HG02885 (cell line): Measurements from ENCODE around the gene CPNE9.

Source experiments
- ATAC-seq: cut with Tn5 transposase; IDR thresholded peaks from one replicate; pipeline ENCODE4 v1.9.1; 2021; ENCODE audit warnings: mild to moderate bottlenecking; ENCODE audit not compliant: unreplicated experiment, poor library complexity

CPNE9 gene

GRCh38 chr3:9703736-9704346 lies at the start of gene CPNE9:
Gene CPNE9 (plus strand): TSS chr3:9703833. CDS start chr3:9703997, 164 bp downstream.
- ATAC-seq = no peak

GRCh38 chr3:9659849-9660248 lies 43.8 kb upstream of the CPNE9 start:
- no peak for ATAC-seq

- ATAC-seq = no peak
Observed at GRCh38 chr3:9660972-9661371, 42.7 kb upstream of the CPNE9 start.

GRCh38 chr3:9664119-9664751 lies 39.4 kb upstream of the CPNE9 start:
- no peak for ATAC-seq

GRCh38 chr3:9666704-9667445 lies 36.8 kb upstream of the CPNE9 start:
- ATAC-seq = no peak

DNA sequence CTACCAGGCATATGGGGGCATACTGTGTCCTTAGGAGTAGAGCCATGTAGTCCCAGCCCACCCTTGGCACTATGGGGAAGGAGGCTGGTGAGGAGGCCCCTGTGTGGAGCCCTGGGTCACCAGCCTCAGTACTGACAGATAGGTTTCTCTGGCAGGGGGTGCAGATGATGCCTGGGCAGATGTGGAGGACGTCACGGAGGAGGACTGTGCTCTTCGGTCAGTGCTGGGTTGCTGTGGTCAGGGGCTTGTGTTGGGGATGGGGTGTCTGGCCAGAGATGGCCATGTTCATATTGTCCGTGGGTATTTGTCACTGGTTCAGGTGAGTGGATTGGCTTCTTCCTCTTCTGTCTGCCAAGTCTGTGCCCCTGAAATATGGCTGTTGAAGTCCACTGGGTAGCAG lies 34.4 kb upstream of the CPNE9 start:
- ATAC-seq = no peak

DNA sequence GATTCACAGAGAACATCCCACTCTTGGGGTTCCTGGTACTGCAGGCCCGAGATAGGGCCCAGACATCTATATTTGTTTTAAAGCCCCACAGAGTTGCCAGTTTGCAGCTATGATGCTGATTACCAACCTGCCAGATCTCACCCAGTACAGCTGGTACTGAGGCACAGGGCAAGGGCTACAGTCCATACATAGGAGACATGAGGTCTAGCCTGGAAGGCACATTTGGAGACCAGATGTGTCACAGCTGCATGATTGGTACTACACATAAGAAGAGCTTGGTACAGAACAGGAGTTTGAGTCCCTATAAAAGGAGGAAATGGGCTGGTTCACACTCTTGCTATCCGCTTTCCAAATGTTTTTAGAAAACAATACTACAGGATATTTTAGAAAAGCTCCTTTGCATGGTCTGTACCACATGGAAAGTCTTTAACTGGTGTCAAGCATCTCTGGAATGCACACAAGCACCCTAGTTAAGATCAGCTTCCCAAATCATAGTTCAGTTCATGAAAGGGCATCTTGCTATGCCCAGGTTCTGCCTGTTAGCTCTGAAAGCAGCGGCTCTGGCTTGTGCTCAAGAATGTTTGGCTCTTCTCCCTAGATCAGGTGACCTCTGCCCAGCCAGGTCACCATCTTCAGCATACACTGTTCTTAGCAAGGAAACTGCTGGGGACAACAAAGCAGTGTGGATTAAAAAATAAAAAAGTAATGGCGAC lies 33.8 kb upstream of the CPNE9 start:
- no peak for ATAC-seq

GRCh38 chr3:9673082-9673481 lies 30.6 kb upstream of the CPNE9 start:
- ATAC-seq = no peak

GRCh38 chr3:9673752-9674151 lies 29.9 kb upstream of the CPNE9 start:
- ATAC-seq = no peak

DNA sequence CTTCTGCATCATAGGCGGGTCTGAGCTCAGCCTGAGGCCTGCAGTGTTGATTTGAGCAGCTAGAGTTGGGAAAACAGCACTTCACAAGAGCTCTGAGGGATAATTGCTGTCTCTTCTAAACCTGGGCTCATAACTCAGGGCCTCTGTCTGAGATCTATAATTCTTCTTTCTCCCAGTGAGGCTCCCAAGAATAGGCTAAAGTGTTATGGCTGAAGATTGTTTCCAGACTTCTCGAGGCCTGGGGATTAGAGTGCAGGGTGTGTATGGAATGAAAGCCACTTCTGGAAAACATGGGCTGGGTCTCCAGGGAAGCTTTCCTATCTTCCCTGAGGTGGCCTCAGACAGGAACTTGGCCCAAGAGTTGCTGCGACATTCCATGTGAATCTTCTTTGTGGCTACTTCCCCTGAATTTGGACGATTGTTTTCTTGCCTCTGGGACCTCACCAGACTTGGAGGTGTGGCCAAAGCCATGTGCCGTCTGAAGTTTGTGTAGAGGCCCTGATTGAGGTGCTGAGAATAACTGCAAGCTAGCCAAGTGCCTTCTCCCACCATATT lies 27.8 kb upstream of the CPNE9 start:
- no peak for ATAC-seq

DNA sequence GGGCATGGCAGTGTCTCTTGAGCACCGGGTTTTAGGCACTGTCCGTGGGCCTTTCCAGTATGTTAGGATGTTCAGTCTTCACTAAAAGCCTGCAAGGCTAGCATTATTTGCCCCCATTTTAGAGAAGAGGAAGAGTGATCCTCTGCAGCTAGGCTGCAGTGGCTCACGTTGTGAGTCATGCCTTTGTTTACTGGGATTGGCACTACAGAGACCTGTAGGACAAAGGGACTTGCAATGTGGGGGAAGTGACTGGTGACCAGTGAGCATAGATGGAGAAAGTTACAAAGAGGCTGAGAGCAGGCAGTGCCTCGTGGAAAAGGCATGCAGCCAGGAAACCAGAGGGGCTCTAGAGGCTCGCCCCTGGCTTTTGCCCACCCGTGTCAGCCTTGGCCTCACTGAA lies 26.8 kb upstream of the CPNE9 start:
- ATAC-seq = no peak

- ATAC-seq = no peak
Observed at GRCh38 chr3:9678493-9678892, 25.1 kb upstream of the CPNE9 start.

- no peak for ATAC-seq
Observed at GRCh38 chr3:9679476-9680080, 24.1 kb upstream of the CPNE9 start.

GRCh38 chr3:9681011-9681722 lies 22.5 kb upstream of the CPNE9 start:
- ATAC-seq = no peak

GRCh38 chr3:9681723-9682081 lies 21.9 kb upstream of the CPNE9 start:
- ATAC-seq = no peak

DNA sequence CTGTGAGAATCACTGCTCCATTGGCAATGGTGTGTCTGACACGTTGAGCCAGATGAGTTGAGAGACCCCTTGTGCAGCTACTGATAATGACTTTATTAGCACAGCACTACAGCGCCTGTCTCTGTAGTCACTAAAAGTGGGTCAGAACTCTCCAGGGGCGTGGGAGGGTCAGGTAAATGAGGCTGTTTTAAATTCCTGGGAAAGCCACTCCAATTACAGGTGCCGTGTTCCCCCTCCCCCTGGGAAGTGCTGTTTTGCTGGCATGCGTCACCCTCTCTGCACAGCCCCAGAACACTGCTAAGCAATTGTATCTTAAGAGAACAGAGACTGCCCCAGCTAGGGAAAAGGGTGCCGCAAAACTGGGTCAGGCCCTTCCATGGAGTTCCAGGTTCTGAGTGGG lies 21.5 kb upstream of the CPNE9 start:
- no peak for ATAC-seq

DNA sequence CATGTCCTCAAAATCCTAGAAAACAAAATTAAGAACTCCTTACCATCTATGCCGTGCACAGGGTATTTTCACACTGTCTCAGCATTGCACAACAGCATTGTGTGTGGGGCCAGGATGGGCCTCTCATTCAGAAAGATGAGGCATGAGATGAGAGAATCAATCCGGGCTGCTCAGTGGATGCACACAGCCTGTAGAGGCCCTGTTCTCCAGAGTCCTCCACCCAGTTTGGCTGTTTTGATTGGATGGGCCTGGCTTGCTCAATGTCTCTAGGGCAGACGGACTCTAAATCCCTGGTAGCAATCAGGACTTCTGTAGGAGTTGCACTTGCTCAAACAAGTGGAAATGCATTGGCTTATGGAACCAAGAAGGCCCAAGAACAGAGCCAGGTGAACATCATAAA lies 20.2 kb upstream of the CPNE9 start:
- ATAC-seq = no peak

- no peak for ATAC-seq
Observed at GRCh38 chr3:9685216-9686049, 18.2 kb upstream of the CPNE9 start.

DNA sequence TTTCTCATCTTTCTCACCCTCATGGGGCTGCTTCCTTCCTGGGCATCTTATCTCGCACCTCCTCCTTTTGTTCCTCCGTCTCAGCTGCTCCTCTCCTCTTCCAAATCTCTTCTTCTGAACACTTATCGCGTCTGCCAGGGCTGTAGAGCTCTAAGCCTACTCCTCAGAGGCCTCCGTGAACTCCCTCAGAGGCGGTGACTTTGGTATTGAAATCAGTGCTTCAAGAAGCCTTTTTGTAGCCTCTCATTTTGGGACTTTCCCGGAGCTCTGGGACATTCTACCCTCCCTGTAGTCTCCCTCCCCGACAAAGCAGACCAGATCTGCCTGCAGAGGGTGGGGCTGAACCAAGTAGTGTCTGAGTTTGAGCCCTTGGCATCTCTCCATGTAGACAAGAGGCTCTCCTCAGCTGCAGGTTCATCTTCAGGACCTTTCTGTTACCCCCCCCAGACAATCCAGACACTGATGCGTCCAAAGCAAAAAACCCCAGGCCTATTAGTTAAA lies 17.5 kb upstream of the CPNE9 start:
- no peak for ATAC-seq
